Neural progenitor cell (in vitro differentiated cells): ENCODE measurements around the gene SELENOO. TPM values are rescaled to one million over a fixed set of nuclear protein-coding genes. Genes with fewer than 3 reads are reported as not detected.

ENCODE experiments used
- DNase-seq: peaks from one replicate; pipeline ENCODE4 v3.0.0-alpha.2; 2016; ENCODE audit warnings: low spot score
- H2AFZ ChIP-seq: fragments of 200-600 bp; sonication (generic); replicated peaks from 2 replicates; pipeline ENCODE4 v1.6.1; 2016; ENCODE audit warnings: antibody characterized with exemption
- H3F3A ChIP-seq: fragments of 200-600 bp; sonication (generic); 2 replicates; pipeline ENCODE4 v1.6.1; 2016; ENCODE audit warnings: antibody characterized with exemption, low read depth
- H3K27ac ChIP-seq: fragments of 200-600 bp; sonication (generic); 2 replicates; pipeline ENCODE4 v1.5.1; 2016; ENCODE audit warnings: mild to moderate bottlenecking
- H3K27me3 ChIP-seq: fragments of 200-600 bp; sonication (generic); 2 replicates; pipeline ENCODE4 v1.6.1; 2016; ENCODE audit warnings: mild to moderate bottlenecking, moderate library complexity
- H3K36me3 ChIP-seq: fragments of 200-600 bp; sonication (generic); 2 replicates; pipeline ENCODE4 v1.5.1; 2016
- H3K4me1 ChIP-seq: fragments of 200-600 bp; sonication (generic); 2 replicates; pipeline ENCODE4 v1.6.1; 2016; ENCODE audit warnings: mixed run types
- H3K4me2 ChIP-seq: fragments of 200-600 bp; sonication (generic); 2 replicates; pipeline ENCODE4 v1.6.1; 2016
- H3K4me3 ChIP-seq: fragments of 200-600 bp; sonication (generic); 2 replicates; pipeline ENCODE4 v1.5.1; 2016
- H3K79me2 ChIP-seq: fragments of 200-600 bp; sonication (generic); 2 replicates; pipeline ENCODE4 v1.6.1; 2016; ENCODE audit warnings: low read depth
- H3K9ac ChIP-seq: fragments of 200-600 bp; sonication (generic); 2 replicates; pipeline ENCODE4 v1.6.1; 2016
- H3K9me3 ChIP-seq: fragments of 200-600 bp; sonication (generic); 2 replicates; pipeline ENCODE4 v1.5.1; 2016; ENCODE audit warnings: low read depth
- H4K20me1 ChIP-seq: fragments of 200-600 bp; sonication (generic); 2 replicates; pipeline ENCODE4 v1.6.1; 2016; ENCODE audit warnings: low read depth
- H3K27ac Mint-ChIP-seq: 3 replicates; pipeline ENCODE4 v1.8.0; 2021; ENCODE audit warnings: mixed read lengths
- H3K27me3 Mint-ChIP-seq: 2 replicates; pipeline ENCODE4 v1.8.0; 2022; ENCODE audit warnings: low read depth, mild to moderate bottlenecking, inconsistent platforms, moderate library complexity, mixed read lengths; ENCODE audit not compliant: insufficient read depth
- H3K36me3 Mint-ChIP-seq: 3 replicates; pipeline ENCODE4 v1.8.0; 2021; ENCODE audit warnings: mixed read lengths
- H3K4me1 Mint-ChIP-seq: 3 replicates; pipeline ENCODE4 v1.8.0; 2021; ENCODE audit warnings: mixed read lengths
- H3K4me3 Mint-ChIP-seq: 3 replicates; pipeline ENCODE4 v1.8.0; 2021; ENCODE audit warnings: mild to moderate bottlenecking, moderate library complexity, mixed read lengths
- H3K9me3 Mint-ChIP-seq: 3 replicates; pipeline ENCODE4 v1.8.0; 2020; ENCODE audit warnings: mixed read lengths
- CTCF ChIP-seq: fragments of 200-600 bp; sonication (generic); IDR thresholded peaks from 2 replicates; pipeline ENCODE4 v1.5.1; 2017; ENCODE audit warnings: antibody characterized with exemption, mild to moderate bottlenecking
- EZH2 ChIP-seq: fragments of 200-600 bp; sonication (generic); IDR thresholded peaks from 2 replicates; pipeline ENCODE4 v1.6.1; 2017; ENCODE audit warnings: antibody characterized with exemption, mild to moderate bottlenecking, moderate library complexity
- EZH2phosphoT487 ChIP-seq: fragments of 200-600 bp; sonication (generic); IDR thresholded peaks from 2 replicates; pipeline ENCODE4 v1.6.1; 2017; ENCODE audit warnings: antibody characterized with exemption
- total RNA-seq: library from RNA; depleted of rRNA; stranded (reverse); fragments of >200 nt; gene quantifications from 2 replicates; pipeline ENCODE4 v1.2.3, GENCODE V29; 2015; ENCODE audit warnings: low replicate concordance

Gene SELENOO
- total RNA-seq, 1 donor from 2014 or later = 7.6 TPM

DNA sequence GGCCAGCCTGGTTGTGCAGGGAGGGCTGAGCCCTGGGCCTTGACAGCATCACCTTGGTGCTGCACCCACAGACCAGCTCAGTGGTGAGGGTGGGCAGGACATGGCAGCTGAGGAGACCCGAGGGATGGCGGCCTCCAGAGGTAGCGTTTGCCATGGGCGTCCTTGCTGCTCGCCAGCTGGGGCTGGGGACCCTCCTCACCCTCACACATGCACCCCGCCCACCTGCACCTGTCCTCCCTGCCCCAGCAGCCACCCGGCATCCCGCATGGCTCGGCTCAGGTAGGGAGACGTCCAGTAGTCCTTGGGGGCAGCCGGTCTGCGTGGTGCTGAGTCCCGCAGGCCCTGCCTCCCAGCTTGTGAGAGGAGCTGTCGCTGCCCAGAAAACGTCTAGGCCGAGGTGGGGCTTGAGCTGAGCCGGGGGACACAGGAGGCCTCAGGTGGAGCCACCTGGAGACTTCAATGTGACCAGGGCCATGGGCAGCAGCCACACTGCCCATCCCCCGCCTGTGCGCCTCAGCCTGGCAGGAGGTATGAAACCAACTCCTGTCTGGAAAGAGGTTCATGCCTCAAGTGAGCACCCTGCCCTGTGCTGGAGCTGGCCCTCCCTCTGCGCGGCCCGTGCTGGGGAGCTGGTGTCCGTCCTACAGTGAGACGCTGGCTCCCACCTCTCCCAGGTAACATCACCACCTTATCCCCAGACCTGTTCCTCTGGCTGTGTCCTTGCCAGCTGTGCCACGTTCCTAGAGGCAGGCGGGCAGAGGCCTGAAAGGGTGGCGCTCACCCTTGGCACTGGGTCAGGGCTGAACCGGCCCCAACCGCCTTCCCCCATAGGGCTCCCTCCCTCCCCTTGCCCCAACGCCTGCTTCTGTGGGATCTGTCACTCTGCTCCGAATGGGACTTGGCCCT is 18.4 kb upstream of the SELENOO start:
- Mint-ChIP-seq H3K9me3 (no peaks in the 10 kb centered on the region), H3K27me3 (peaks cover 3% of the 10 kb centered on the region), H3K4me1 (peaks cover 15% of the 10 kb centered on the region), H3K36me3 (peaks cover 2% of the 10 kb centered on the region), H3K27ac (no peak overlapping the region), H3K4me3 (no peak overlapping the region)
- H3K4me3 ChIP-seq = no peak overlapping the region
- no peak overlapping the region for H3K27ac ChIP-seq
- TF ChIP-seq EZH2 (no peak), EZH2phosphoT487 (no peak), CTCF (no peak)
- no peaks in the 10 kb centered on the region for H3K36me3 ChIP-seq
- no peaks in the 10 kb centered on the region for H3K9me3 ChIP-seq
- peaks cover 15% of the 10 kb centered on the region for H3K79me2 ChIP-seq
- H2AFZ ChIP-seq = no peak overlapping the region
- H3K4me2 ChIP-seq = no peak overlapping the region
- H4K20me1 ChIP-seq = peaks cover 11% of the 10 kb centered on the region
- H3K9ac ChIP-seq = no peak overlapping the region
- DNase-seq = no peak
- H3F3A ChIP-seq = peaks cover 6% of the 10 kb centered on the region
- peaks cover 16% of the 10 kb centered on the region for H3K27me3 ChIP-seq
- peaks cover 14% of the 10 kb centered on the region for H3K4me1 ChIP-seq

GRCh38 chr22:50183141-50183971 is 17.5 kb upstream of the SELENOO start:
- peaks cover 14% of the 10 kb centered on the region for H3K4me1 Mint-ChIP-seq
- H3K36me3 Mint-ChIP-seq = no peaks in the 10 kb centered on the region

More at GRCh38 chr22:50183141-50183971, 17.5 kb upstream of the SELENOO start:
- Mint-ChIP-seq H3K4me3 (peak overlapping the region; percentile 55), H3K27ac (no peak overlapping the region), H3K9me3 (no peaks in the 10 kb centered on the region), H3K27me3 (peaks cover 3% of the 10 kb centered on the region)
- TF ChIP-seq EZH2 (no peak), CTCF (no peak), EZH2phosphoT487 (no peak)
- peaks cover 14% of the 10 kb centered on the region for H3K4me1 ChIP-seq
- H3K4me2 ChIP-seq = no peak overlapping the region
- no peaks in the 10 kb centered on the region for H3K9me3 ChIP-seq
- H3F3A ChIP-seq = peaks cover 6% of the 10 kb centered on the region
- no peak for DNase-seq
- H3K36me3 ChIP-seq = no peaks in the 10 kb centered on the region
- H4K20me1 ChIP-seq = peaks cover 16% of the 10 kb centered on the region
- H3K27me3 ChIP-seq = peaks cover 16% of the 10 kb centered on the region
- H3K27ac ChIP-seq = no peak overlapping the region
- no peak overlapping the region for H3K4me3 ChIP-seq
- no peak overlapping the region for H2AFZ ChIP-seq
- peaks cover 17% of the 10 kb centered on the region for H3K79me2 ChIP-seq
- no peak overlapping the region for H3K9ac ChIP-seq
